HepG2 (cell line): Measurements from ENCODE around the gene URM1.

Experiments used
- ASH2L ChIP-seq: fragments of 300-600, 200-600 bp; sonication (generic); IDR thresholded peaks from 2 replicates; pipeline ENCODE4 v1.7.0; 2017; ENCODE audit warnings: low read depth, mild to moderate bottlenecking, moderate library complexity, mixed read lengths, low read length; ENCODE audit not compliant: insufficient read length
- ATF3 ChIP-seq: sonication (generic); formaldehyde crosslinking; IDR thresholded peaks from 2 replicates; pipeline ENCODE4 v1.4.0; 2020; ENCODE audit warnings: missing genetic modification reagents
- CTCF ChIP-seq: sonication (generic); formaldehyde crosslinking; IDR thresholded peaks from 2 replicates; pipeline ENCODE4 v1.5.0; 2020; ENCODE audit warnings: mild to moderate bottlenecking, missing genetic modification reagents, moderate library complexity
- EZH2 ChIP-seq: conservative IDR thresholded peaks from 2 replicates; pipeline ENCODE4 v1.6.1; 2012; ENCODE audit warnings: mild to moderate bottlenecking, low read depth, low read length, moderate library complexity
- GABPB1 ChIP-seq: IDR thresholded peaks from 2 replicates; pipeline ENCODE4 v1.6.1; 2016; ENCODE audit warnings: mild to moderate bottlenecking, missing genetic modification reagents, moderate library complexity, missing compliant biosample characterization
- GPN1 ChIP-seq: sonication (generic); formaldehyde crosslinking; IDR thresholded peaks from 2 replicates; pipeline ENCODE4 v1.5.1; 2020; ENCODE audit warnings: missing genetic modification reagents, borderline replicate concordance
- KAT7 ChIP-seq: IDR thresholded peaks from 2 replicates; pipeline ENCODE4 v1.6.1; 2018; ENCODE audit warnings: borderline replicate concordance, missing compliant biosample characterization
- LCORL ChIP-seq, 2 experiments: fragments of 450-650 bp in 1 of 2; sonication (generic) in 1 of 2; formaldehyde crosslinking in 1 of 2; IDR thresholded peaks; 2 replicates each; pipeline versions ENCODE4 v1.5.0 to v1.6.1; 2017 to 2020; ENCODE audit warnings: antibody characterized with exemption in 1 of 2, missing genetic modification reagents in 1 of 2
- MLLT10 ChIP-seq: sonication (generic); formaldehyde crosslinking; IDR thresholded peaks from 2 replicates; pipeline ENCODE4 v1.4.0; 2020; ENCODE audit warnings: missing genetic modification reagents
- POLR2AphosphoS5 ChIP-seq: IDR thresholded peaks from 2 replicates; pipeline ENCODE4 v1.6.1; 2012; ENCODE audit warnings: low read depth, low read length
- RFX5 ChIP-seq: IDR thresholded peaks from 2 replicates; pipeline ENCODE4 v1.6.1; 2011; ENCODE audit warnings: low read depth, low read length, improper control_type of control experiment
- RXRB ChIP-seq: IDR thresholded peaks from 2 replicates; pipeline ENCODE4 v1.6.1; 2016; ENCODE audit warnings: borderline replicate concordance, missing genetic modification reagents, missing compliant biosample characterization
- ZBTB34 ChIP-seq: sonication (generic); formaldehyde crosslinking; IDR thresholded peaks from 2 replicates; pipeline ENCODE4 v1.8.0; 2022; ENCODE audit warnings: mild to moderate bottlenecking, missing genetic modification reagents
- ZNF543 ChIP-seq: sonication (generic); formaldehyde crosslinking; IDR thresholded peaks from 2 replicates; pipeline ENCODE4 v1.4.0; 2020; ENCODE audit warnings: mild to moderate bottlenecking, missing genetic modification reagents

- TF ChIP-seq RXRB (peak; percentile 25), ATF3 (CRISPR knock-in tag) (no peak), ZBTB34 (CRISPR knock-in tag) (no peak), ZNF543 (CRISPR knock-in tag) (no peak), EZH2 (no peak), GABPB1 (CRISPR knock-in tag) (peak; percentile 95), GPN1 (no peak), CTCF (CRISPR knock-in tag) (peak; percentile 33), KAT7 (CRISPR knock-in tag) (peak; percentile 39; the same call in 1 of the 2 replicates), ASH2L (peak; percentile 91), LCORL (IDR thresholded peaks at IDR 0.05) (no peak), LCORL (CRISPR knock-in tag; IDR thresholded peaks at IDR 0.05) (no peak), MLLT10 (CRISPR knock-in tag) (no peak), POLR2AphosphoS5 (peak; percentile 81), RFX5 (peak; percentile 55; the same call in 1 of the 2 replicates)
Measured at GRCh38 chr9:128370752-128371629, at the start of gene URM1.
